CD4-positive, alpha-beta T cell treated with Interleukin-15 for 1 hour (primary cell): ENCODE data around the gene CPPED1.

Experiments
- DNase-seq: peaks from one replicate; pipeline ENCODE4 v3.0.0-alpha.2; 2020

The CPPED1 gene

DNA sequence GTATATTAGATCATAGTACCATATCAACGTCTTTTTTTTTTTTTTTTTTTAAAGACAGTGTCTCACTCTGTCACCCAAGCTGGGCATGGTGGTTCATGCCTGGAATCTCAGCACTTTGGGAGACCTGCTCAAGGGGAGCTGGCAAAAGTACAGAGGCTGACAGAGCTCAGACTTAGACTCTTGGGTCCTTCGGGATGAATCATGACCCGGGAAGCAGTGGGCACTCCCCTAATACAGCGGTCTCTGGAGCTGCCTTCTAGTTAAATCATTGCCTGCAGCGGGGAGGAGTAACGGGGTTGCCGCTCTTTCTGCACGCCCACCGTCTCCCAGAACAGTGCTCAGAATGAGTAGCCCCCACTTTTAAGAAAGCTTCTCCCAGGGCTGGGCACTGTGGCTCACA, 174.4 kb downstream of the CPPED1 start:
- DNase-seq = no peak

- DNase-seq = no peak
Measured at GRCh38 chr16:12628536-12628935, 175.2 kb downstream of the CPPED1 start.

DNA sequence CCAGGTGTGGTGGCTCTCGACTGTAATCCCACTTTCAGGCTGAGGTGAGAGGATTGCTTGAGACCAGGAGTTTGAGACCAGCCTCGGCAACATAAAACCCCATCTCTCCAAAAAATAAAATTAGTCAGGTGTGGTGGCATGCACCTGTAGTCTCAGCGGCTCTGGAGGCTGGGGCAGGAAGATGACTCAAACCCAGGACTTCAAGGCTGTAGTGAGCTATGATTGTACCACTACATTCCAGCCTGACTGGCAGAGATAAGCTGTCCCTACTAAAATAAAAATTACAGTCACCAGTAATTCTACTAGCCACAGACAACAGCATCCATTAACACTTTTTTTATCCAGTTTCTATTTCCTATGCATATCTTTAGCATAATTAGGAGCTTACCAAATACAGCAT, 176.3 kb downstream of the CPPED1 start:
- DNase-seq = no peak

DNA sequence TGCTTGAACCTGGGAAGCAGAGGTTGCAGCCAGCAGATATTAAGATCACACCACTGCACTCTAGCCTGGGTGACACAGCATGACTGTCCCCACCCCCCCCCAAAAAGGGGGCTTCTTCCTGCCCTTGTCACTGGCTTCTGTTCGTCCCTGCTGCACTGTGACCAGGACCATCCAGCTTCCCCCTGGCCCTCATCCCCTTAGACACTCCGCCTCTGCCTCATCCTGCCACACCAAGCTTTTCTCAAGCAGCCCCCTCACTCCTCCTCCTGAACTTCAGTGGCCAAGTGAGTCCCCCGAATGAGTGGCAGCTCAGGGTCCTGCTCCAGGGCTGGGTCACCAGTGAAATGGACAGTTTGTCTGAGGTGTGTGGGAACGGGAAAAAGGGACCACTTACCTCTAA, 177.3 kb downstream of the CPPED1 start:
- DNase-seq = no peak

- DNase-seq = no peak
Measured at GRCh38 chr16:12625716-12626115, 178.0 kb downstream of the CPPED1 start.

GRCh38 chr16:12625068-12625467, 178.6 kb downstream of the CPPED1 start:
- DNase-seq = no peak

- no peak for DNase-seq
Measured at GRCh38 chr16:12620150-12620549, 183.5 kb downstream of the CPPED1 start.

DNA sequence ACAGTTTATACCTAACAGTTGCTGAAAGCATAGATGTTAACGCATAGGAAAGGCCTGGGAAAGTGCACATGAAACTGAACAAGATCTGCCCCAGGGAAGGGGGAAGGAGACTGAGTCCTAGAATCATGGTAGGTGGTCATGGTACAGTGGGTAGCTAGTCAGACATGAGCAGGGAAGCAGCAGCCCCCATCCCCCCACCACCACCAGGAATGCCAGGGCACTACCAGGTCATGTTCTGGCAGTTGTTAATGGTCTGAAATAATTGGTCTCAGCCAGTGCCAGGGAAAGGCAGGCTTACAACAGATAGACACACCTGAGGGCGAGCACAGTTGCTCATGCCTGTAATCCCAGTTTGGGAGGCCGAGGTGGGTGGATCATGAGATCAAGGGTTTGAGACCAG, 185.2 kb downstream of the CPPED1 start:
- no peak for DNase-seq

GRCh38 chr16:12617401-12617819, 186.3 kb downstream of the CPPED1 start:
- no peak for DNase-seq

DNA sequence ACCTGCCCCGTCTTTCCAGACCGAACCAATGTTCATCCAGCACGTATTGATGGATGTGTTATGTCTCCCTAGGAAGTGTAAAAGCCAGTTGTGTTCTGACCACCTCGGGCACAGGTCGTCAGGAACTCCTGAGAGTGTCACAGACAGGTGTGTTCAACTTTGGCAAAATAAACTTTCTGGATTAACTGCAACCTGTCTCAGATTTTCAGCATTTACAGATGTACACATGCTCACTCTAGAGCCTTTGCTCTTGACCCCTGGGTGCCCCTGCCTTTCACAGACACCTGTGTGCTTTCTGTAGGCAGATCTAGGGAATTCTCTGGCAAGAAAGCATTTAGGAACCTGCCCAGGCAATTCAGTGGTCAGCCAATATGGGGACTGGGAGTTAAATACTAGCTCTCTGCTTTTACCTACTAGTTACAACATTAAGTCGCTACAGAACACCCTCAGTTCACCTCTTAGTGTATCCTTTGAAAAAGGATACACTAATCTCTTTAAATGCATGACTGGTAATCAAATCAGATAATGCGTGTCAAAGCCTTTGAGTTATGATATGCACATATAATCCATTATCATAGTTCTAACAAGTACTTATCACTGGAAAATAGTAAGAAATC, 188.9 kb downstream of the CPPED1 start:
- no peak for DNase-seq

DNA sequence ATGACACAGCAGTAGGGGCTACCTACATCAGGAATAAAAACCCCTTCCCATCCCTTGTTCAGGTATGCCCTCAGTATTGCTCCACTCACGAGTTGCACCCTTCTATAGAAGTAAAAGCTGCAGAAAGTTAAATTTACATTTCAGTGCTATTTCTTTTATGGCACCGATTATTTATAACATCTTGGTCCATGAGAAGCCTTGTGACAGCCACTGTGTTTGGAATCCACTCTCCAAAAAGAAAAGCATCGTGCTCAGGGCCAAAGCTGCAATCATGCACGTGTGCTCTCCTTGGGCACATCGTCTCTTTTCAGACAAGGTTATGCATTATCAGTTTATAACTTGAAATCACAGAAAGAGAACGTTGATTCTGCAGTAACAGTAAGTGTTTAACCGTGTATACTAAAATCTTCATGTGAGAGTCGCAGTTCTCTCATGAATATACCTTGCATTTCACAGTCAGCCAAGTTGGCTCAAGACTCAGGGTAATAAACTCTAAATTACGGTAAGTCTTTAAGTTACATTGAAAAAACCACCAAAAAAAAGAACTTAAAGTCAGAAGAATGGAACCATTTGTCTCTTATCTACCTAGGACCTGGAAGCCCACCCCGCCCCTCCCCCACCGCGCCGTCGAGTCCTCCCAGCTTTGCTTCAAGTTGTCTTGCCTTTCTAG, 189.6 kb downstream of the CPPED1 start:
- no peak for DNase-seq

DNA sequence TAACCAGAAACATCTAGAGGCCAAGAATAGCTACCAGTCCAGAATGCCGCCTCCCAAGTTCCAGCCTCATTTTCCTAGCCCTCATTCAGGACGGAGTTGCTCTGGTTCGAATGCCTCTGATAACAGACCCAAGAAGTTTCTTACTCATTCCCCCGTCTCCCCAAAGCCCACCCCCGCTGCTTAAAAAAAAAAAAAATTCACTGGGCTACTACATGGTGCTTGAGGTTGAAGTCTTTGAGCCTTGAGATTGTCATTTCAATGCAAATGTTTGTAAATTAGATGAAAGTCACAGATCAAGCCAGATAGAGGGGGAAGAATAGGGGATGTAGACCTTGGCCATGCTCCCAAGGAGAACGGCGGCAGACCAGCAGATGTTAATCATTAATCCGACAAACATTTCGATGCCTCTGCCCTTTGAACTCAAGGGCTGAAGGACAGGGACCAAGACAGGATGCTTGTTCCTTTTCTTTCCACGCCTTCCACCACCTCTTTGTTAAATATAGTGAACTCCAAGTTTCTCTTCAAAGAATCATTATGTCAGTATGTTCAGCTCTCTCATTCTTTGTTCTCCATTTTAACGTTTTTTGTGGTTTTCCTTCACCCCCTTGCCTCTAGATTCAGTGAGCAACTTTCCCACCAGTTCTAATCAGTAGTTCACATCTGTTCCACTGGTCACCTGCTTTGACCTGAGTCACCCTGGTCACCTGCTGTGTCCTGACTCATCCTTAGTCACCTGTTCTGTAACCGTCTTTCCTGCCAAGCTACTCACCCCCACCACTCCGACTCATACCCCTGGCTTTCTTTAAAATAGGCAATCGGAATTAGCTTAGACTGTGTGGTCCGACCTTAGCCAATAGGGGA, 190.3 kb downstream of the CPPED1 start:
- no peak for DNase-seq

- no peak for DNase-seq
Measured at GRCh38 chr16:12612598-12613101, 191.0 kb downstream of the CPPED1 start.

DNA sequence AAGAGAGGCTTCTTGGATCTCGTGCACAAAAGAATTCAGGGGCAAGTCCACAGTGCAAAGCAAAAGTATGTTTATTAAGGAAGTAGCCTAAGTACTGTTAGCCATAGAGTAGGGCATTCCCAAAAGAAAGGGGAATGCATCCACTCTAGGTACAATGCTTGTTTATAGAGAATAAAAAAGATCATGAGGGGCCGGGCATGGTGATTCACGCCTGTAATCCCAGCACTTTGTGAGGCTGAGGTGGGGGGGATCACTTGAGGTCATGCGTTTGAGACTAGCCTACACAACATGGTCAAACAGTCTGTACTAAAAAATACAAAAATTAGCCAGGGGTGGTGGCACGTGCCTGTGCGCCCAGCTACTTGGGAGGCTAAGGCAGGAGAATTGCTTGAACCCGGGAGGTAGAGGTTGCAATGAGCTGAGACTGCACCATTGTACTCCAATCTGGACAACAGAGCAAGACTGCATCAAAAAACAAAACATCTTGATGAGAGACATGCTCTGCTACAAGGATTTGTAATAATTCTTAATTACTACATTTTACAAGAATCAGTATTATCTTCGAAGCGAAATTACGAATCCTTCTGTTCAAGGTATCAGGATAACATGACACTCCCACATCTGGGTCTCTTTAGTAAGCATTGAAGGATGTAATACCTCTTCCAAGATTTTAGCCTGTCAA, 191.6 kb downstream of the CPPED1 start:
- DNase-seq = no peak

DNA sequence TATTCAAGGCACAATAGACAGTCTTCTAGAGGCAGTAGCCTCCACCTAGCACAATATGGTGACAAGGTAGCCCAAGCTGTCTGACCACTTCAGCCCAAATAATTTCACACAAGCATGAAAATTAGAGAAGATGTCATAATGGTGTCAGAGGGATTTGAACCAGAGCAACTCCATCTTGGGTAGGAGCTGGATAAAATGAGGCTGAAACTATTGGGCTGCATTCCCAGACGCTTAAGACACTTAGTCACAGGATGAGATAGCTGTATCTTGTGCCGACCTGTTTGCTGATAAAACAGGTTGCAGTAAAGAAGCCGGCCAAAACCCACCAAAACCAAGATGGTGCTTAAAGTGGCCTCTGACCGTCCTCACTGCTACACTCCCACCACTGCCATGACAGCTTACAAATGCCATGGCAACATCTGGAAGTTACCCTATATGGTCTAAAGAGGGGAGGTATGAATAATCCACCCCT, 192.6 kb downstream of the CPPED1 start:
- no peak for DNase-seq

GRCh38 chr16:12609937-12610699, 193.6 kb downstream of the CPPED1 start:
- DNase-seq = no peak
